Chondrocyte (in vitro differentiated cells): ENCODE results near the gene NCAPG. TPM values are rescaled to one million over a fixed set of nuclear protein-coding genes. Genes with fewer than 3 reads are reported as not detected.

Experiments used
- DNase-seq: peaks from one replicate; pipeline ENCODE4 v3.0.0; 2021; ENCODE audit warnings: mixed read lengths, low spot score
- H3K27ac Mint-ChIP-seq: one replicate; pipeline ENCODE4 v1.8.0; 2021; ENCODE audit warnings: mild to moderate bottlenecking, moderate library complexity, mixed read lengths; ENCODE audit not compliant: unreplicated experiment
- H3K27me3 Mint-ChIP-seq: 2 replicates; pipeline ENCODE4 v1.8.0; 2021; ENCODE audit warnings: low read depth, mixed read lengths
- H3K36me3 Mint-ChIP-seq: 2 replicates; pipeline ENCODE4 v1.8.0; 2021; ENCODE audit warnings: low read depth, mixed read lengths
- H3K4me1 Mint-ChIP-seq: 2 replicates; pipeline ENCODE4 v1.8.0; 2021; ENCODE audit warnings: low read depth, mild to moderate bottlenecking, mixed read lengths
- H3K4me3 Mint-ChIP-seq: one replicate; pipeline ENCODE4 v1.8.0; 2021; ENCODE audit warnings: mild to moderate bottlenecking, moderate library complexity, mixed read lengths; ENCODE audit not compliant: unreplicated experiment
- H3K9me3 Mint-ChIP-seq: 2 replicates; pipeline ENCODE4 v1.8.0; 2021; ENCODE audit warnings: low read depth, mixed read lengths
- CTCF ChIP-seq: fragments of 200-600 bp; sonication (generic); IDR thresholded peaks from 2 replicates; pipeline ENCODE4 v1.5.0; 2021; ENCODE audit warnings: antibody characterized with exemption, mild to moderate bottlenecking, moderate library complexity
- long read RNA-seq: library from polyadenylated mRNA; stranded (forward); transcript quantifications from one replicate; pipeline ENCODE4 v2.0.0, GENCODE V29; 2021
- total RNA-seq: library from RNA; stranded (reverse); gene quantifications from 3 replicates; pipeline ENCODE4 v1.2.1, GENCODE V29; 2021

The NCAPG gene
- 6.4 to 9.1 TPM (median 6.5 TPM) in 3 replicates for total RNA-seq
- long read RNA-seq, full-length matches to known transcripts = 10 of 13 reads
- long read RNA-seq, partial matches to known transcripts = 2 of 13 reads
- long read RNA-seq, other reads (novel, unspliced or antisense) = 1 of 13 reads

GRCh38 chr4:17810260-17811077 is at the start of gene NCAPG, which contains the start of gene DCAF16:
Gene NCAPG, plus strand, starts transcription at chr4:17810979. Its CDS starts 99 bp downstream, at chr4:17811078.
Gene DCAF16, minus strand, starts transcription at chr4:17810757. Its CDS starts 6,616 bp downstream, at chr4:17804141.
- no peaks in the 10 kb centered on the region for H3K36me3 Mint-ChIP-seq
- H3K4me1 Mint-ChIP-seq = peaks cover 63% of the 10 kb centered on the region
- H3K27me3 Mint-ChIP-seq = no peaks in the 10 kb centered on the region

GRCh38 chr4:17761062-17761461 is 49.7 kb upstream of the NCAPG start:
- no peaks in the 10 kb centered on the region for H3K9me3 Mint-ChIP-seq

More at GRCh38 chr4:17810260-17811077, at the start of gene NCAPG, which contains the start of gene DCAF16:
- peak; percentile 6 for TF ChIP-seq CTCF
- peak within 1 kb of the TSS; percentile 94 for H3K4me3 Mint-ChIP-seq
- peak; percentile 100 for DNase-seq
- H3K27ac Mint-ChIP-seq = peak within 1 kb of the TSS; percentile 99
- H3K9me3 Mint-ChIP-seq = no peaks in the 10 kb centered on the region

GRCh38 chr4:17762726-17763125 is 48.1 kb upstream of the NCAPG start:
- H3K36me3 Mint-ChIP-seq = no peaks in the 10 kb centered on the region
- H3K27ac Mint-ChIP-seq = no peak overlapping the region
- no peak for DNase-seq
- TF ChIP-seq CTCF = peak; percentile 30
- H3K27me3 Mint-ChIP-seq = peaks cover 9% of the 10 kb centered on the region
- peaks cover 3% of the 10 kb centered on the region for H3K4me1 Mint-ChIP-seq
- H3K4me3 Mint-ChIP-seq = no peak overlapping the region
- no peaks in the 10 kb centered on the region for H3K9me3 Mint-ChIP-seq

More at GRCh38 chr4:17761062-17761461, 49.7 kb upstream of the NCAPG start:
- H3K27me3 Mint-ChIP-seq = peaks cover 12% of the 10 kb centered on the region
- no peaks in the 10 kb centered on the region for H3K36me3 Mint-ChIP-seq
- H3K27ac Mint-ChIP-seq = no peak overlapping the region
- no peak for TF ChIP-seq CTCF
- H3K4me3 Mint-ChIP-seq = no peak overlapping the region
- no peak for DNase-seq
- peaks cover 5% of the 10 kb centered on the region for H3K4me1 Mint-ChIP-seq

- peaks cover 7% of the 10 kb centered on the region for H3K27me3 Mint-ChIP-seq
- no peak for DNase-seq
- TF ChIP-seq CTCF = no peak
- no peaks in the 10 kb centered on the region for H3K9me3 Mint-ChIP-seq
- H3K4me3 Mint-ChIP-seq = no peak overlapping the region
- no peaks in the 10 kb centered on the region for H3K4me1 Mint-ChIP-seq
- H3K27ac Mint-ChIP-seq = no peak overlapping the region
- H3K36me3 Mint-ChIP-seq = no peaks in the 10 kb centered on the region
Observed at GRCh38 chr4:17763416-17763815, 47.4 kb upstream of the NCAPG start.

GRCh38 chr4:17763931-17764330 is 46.8 kb upstream of the NCAPG start:
- no peaks in the 10 kb centered on the region for H3K9me3 Mint-ChIP-seq
- H3K4me3 Mint-ChIP-seq = no peak overlapping the region
- H3K4me1 Mint-ChIP-seq = no peaks in the 10 kb centered on the region
- no peak for DNase-seq
- no peaks in the 10 kb centered on the region for H3K36me3 Mint-ChIP-seq
- TF ChIP-seq CTCF = no peak
- peaks cover 6% of the 10 kb centered on the region for H3K27me3 Mint-ChIP-seq
- H3K27ac Mint-ChIP-seq = no peak overlapping the region
